ENCODE results near the gene KCNN3.

Gene KCNN3

DNA sequence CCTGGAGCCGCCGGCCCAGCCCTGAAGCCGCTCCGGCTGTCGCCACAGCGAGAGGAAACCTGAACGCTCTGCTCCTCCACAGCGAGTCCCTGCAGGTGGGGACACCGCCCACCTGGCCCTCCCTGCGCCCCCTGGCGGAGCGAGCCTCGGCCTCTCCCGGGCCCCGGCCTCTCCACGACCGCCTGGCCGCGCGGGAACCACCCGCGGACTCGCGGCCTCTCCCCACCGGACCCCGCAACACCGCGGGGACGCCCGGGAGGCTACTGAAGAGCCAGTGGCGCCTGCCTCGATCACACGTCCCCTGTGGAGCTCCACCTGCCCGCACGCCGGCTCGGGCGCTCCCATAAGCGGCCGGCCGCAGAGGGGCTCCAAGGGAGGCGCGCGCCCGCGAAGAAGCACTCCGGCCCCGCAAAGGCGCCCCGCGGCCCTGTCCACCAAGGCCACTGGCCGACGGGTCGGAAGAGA, 109.6 kb downstream of the KCNN3 start (continued):
- TF ChIP-seq TCF7L2 (IDR thresholded peaks at IDR 0.05; ENCODE audit: borderline replicate concordance, low read depth, low read length), result no peak
- no peak for TF ChIP-seq ZNF23 (tag by site-specific recombination; IDR thresholded peaks at IDR 0.05; ENCODE audit: borderline replicate concordance)
- no peak for TF ChIP-seq ZNF2 (tag by site-specific recombination; IDR thresholded peaks at IDR 0.05)
- no peak for TF ChIP-seq ZBTB48 (tag by site-specific recombination; IDR thresholded peaks at IDR 0.05)
- peak; percentile 55; the same call in 1 of the 2 replicates for TF ChIP-seq ZNF660 (tag by site-specific recombination; IDR thresholded peaks at IDR 0.05)
- no peak for TF ChIP-seq FEZF1 (tag by site-specific recombination; IDR thresholded peaks at IDR 0.05)
- TF ChIP-seq ZNF394 (tag by site-specific recombination; IDR thresholded peaks at IDR 0.05; ENCODE audit: borderline replicate concordance), result no peak
- TF ChIP-seq ZNF138 (tag by site-specific recombination; IDR thresholded peaks at IDR 0.05; ENCODE audit: borderline replicate concordance), result no peak
- TF ChIP-seq ZNF248 (tag by site-specific recombination; IDR thresholded peaks at IDR 0.05), result no peak
- TF ChIP-seq, protein P1, sequence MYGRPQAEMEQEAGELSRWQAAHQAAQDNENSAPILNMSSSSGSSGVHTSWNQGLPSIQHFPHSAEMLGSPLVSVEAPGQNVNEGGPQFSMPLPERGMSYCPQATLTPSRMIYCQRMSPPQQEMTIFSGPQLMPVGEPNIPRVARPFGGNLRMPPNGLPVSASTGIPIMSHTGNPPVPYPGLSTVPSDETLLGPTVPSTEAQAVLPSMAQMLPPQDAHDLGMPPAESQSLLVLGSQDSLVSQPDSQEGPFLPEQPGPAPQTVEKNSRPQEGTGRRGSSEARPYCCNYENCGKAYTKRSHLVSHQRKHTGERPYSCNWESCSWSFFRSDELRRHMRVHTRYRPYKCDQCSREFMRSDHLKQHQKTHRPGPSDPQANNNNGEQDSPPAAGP (tag by site-specific recombination; IDR thresholded peaks at IDR 0.05), result 0 out of 2 replicates have a peak, but pooled peaks have one; percentile 11
- peak; percentile 75 for TF ChIP-seq GLIS2 (tag by site-specific recombination; IDR thresholded peaks at IDR 0.05)
- TF ChIP-seq ZBTB8A (tag by site-specific recombination; IDR thresholded peaks at IDR 0.05), result peak; percentile 75
- no peak for TF ChIP-seq ZNF211 (tag by site-specific recombination; IDR thresholded peaks at IDR 0.05; ENCODE audit: low read depth)
- peak; percentile 69 for TF ChIP-seq ZNF600 (tag by site-specific recombination; IDR thresholded peaks at IDR 0.05)
- TF ChIP-seq, protein P2, sequence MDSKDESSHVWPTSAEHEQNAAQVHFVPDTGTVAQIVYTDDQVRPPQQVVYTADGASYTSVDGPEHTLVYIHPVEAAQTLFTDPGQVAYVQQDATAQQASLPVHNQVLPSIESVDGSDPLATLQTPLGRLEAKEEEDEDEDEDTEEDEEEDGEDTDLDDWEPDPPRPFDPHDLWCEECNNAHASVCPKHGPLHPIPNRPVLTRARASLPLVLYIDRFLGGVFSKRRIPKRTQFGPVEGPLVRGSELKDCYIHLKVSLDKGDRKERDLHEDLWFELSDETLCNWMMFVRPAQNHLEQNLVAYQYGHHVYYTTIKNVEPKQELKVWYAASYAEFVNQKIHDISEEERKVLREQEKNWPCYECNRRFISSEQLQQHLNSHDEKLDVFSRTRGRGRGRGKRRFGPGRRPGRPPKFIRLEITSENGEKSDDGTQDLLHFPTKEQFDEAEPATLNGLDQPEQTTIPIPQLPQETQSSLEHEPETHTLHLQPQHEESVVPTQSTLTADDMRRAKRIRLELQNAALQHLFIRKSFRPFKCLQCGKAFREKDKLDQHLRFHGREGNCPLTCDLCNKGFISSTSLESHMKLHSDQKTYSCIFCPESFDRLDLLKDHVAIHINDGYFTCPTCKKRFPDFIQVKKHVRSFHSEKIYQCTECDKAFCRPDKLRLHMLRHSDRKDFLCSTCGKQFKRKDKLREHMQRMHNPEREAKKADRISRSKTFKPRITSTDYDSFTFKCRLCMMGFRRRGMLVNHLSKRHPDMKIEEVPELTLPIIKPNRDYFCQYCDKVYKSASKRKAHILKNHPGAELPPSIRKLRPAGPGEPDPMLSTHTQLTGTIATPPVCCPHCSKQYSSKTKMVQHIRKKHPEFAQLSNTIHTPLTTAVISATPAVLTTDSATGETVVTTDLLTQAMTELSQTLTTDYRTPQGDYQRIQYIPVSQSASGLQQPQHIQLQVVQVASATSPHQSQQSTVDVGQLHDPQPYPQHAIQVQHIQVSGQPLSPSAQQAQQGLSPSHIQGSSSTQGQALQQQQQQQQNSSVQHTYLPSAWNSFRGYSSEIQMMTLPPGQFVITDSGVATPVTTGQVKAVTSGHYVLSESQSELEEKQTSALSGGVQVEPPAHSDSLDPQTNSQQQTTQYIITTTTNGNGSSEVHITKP (tag by site-specific recombination; IDR thresholded peaks at IDR 0.05), result 0 out of 2 replicates have a peak, but pooled peaks have one; percentile 9
- TF ChIP-seq, protein P3, sequence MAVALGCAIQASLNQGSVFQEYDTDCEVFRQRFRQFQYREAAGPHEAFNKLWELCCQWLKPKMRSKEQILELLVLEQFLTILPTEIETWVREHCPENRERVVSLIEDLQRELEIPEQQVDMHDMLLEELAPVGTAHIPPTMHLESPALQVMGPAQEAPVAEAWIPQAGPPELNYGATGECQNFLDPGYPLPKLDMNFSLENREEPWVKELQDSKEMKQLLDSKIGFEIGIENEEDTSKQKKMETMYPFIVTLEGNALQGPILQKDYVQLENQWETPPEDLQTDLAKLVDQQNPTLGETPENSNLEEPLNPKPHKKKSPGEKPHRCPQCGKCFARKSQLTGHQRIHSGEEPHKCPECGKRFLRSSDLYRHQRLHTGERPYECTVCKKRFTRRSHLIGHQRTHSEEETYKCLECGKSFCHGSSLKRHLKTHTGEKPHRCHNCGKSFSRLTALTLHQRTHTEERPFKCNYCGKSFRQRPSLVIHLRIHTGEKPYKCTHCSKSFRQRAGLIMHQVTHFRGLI (tag by site-specific recombination; IDR thresholded peaks at IDR 0.05), result no peak

DNA sequence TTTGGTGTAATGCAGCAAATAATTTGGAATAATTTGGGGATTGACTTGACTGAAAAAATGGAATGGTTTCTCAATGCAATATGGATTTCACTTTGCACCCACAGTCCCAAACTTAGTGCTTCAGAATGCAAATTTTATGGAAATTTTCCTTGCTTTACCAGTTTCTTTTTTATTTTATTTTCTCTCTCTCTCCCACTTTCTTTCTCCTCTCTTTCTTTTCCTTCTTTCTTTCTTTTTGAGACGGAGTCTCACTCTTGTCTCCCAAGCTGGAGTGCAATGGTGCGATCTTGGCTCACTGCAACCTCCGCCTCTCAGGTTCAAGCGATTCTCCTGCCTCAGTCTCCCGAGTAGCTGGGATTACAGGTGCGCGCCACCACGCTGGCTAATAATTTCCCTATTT, 110.3 kb downstream of the KCNN3 start:
- ChIA-PET POLR2A (no interaction called here), CTCF (interaction anchor here (0.5 to 2.5 kb wide), 16 partner anchors 10 to 413 kb away, joined by 3 to 8 read pairs (median 4); partner anchors contain the start of gene KRTCAP2)
- no peak overlapping the region for H3K4me3 ChIP-seq (ENCODE audit: low read depth, low read length)
- H3K27ac ChIP-seq (ENCODE audit: extremely low read depth, low read depth, low read length), result no peak overlapping the region
- H3K36me3 ChIP-seq (ENCODE audit: control insufficient read depth in 2 of 2, insufficient read depth in 1 of 2, low read length in 2 of 2), result no peaks in the 10 kb centered on the region
- H3K9me3 ChIP-seq (ENCODE audit: control insufficient read depth, insufficient read depth, low read depth, low read length), result no peaks in the 10 kb centered on the region
- no peaks in the 10 kb centered on the region for H3K4me1 ChIP-seq (ENCODE audit: control insufficient read depth, insufficient read depth, low read length)
- peak; percentile 83 for TF ChIP-seq PRDM1 (tag by site-specific recombination; IDR thresholded peaks at IDR 0.05)
- TF ChIP-seq ZNF366 (tag by site-specific recombination; conservative IDR thresholded peaks at IDR 0.05), result 0 out of 2 replicates have a peak, but pooled peaks have one; percentile 20
- no peak for TF ChIP-seq SALL2 (tag by site-specific recombination; IDR thresholded peaks at IDR 0.05; ENCODE audit: borderline replicate concordance)
